Liver (tissue), 9 donors: ENCODE results near the gene NXPH4. TPM values are rescaled to one million over a fixed set of nuclear protein-coding genes. Genes with fewer than 3 reads are reported as not detected.

Experiments used
- DNase-seq: peaks from one replicate; pipeline ENCODE4 v3.0.0-alpha.2; 2017; ENCODE audit warnings: low spot score
- H3K27ac ChIP-seq, 2 donors: one replicate each; pipeline ENCODE4 v1.7.0; 2013; ENCODE audit warnings: inconsistent platforms in 2 of 2, low read length in 2 of 2, control low read depth in 1 of 2, low read depth in 1 of 2, mild to moderate bottlenecking in 1 of 2
- H3K27me3 ChIP-seq, 4 donors: one replicate each; pipeline versions ENCODE4 v1.6.1 to v1.7.0; 2013; ENCODE audit warnings: low read length in 3 of 4, inconsistent platforms in 1 of 4, mild to moderate bottlenecking in 1 of 4, moderate library complexity in 1 of 4; ENCODE audit not compliant: control insufficient read depth in 4 of 4, insufficient read depth in 4 of 4
- H3K36me3 ChIP-seq, 4 donors: one replicate each; pipeline versions ENCODE4 v1.6.1 to v1.7.0; 2013; ENCODE audit warnings: low read length in 3 of 4, mild to moderate bottlenecking in 3 of 4, low read depth in 1 of 4, moderate library complexity in 1 of 4; ENCODE audit not compliant: control insufficient read depth in 4 of 4, insufficient read depth in 3 of 4
- H3K4me1 ChIP-seq, 4 donors: one replicate each; pipeline versions ENCODE4 v1.6.1 to v1.7.0; 2013; ENCODE audit warnings: low read length in 3 of 4, mild to moderate bottlenecking in 3 of 4, moderate library complexity in 1 of 4; ENCODE audit not compliant: control insufficient read depth in 4 of 4, insufficient read depth in 4 of 4
- H3K4me3 ChIP-seq, 3 donors: one replicate each; pipeline versions ENCODE4 v1.6.1 to v1.7.0; 2013; ENCODE audit warnings: low read length in 3 of 3, control low read depth in 1 of 3, low read depth in 1 of 3, mild to moderate bottlenecking in 1 of 3
- H3K9ac ChIP-seq, 2 donors: one replicate each; pipeline ENCODE4 v1.7.0; 2013; ENCODE audit warnings: low read length in 2 of 2, mild to moderate bottlenecking in 2 of 2, moderate library complexity in 2 of 2, control low read depth in 1 of 2, low read depth in 1 of 2
- H3K9me3 ChIP-seq, 4 donors: one replicate each; pipeline versions ENCODE4 v1.6.1 to v1.7.0; 2013; ENCODE audit warnings: low read length in 3 of 4; ENCODE audit not compliant: control insufficient read depth in 4 of 4
- ATF3 ChIP-seq: IDR thresholded peaks from 2 replicates; pipeline ENCODE4 v1.6.1; 2016; ENCODE audit warnings: antibody characterized with exemption
- EGR1 ChIP-seq, 2 donors: IDR thresholded peaks; 2 replicates each; pipeline ENCODE4 v1.6.1; 2016 to 2018; ENCODE audit warnings: antibody characterized with exemption in 2 of 2, low read depth in 2 of 2
- FOXA1 ChIP-seq: IDR thresholded peaks from 2 replicates; pipeline ENCODE4 v1.6.1; 2016; ENCODE audit warnings: antibody characterized with exemption
- FOXA2 ChIP-seq: IDR thresholded peaks from 2 replicates; pipeline ENCODE4 v1.6.1; 2016; ENCODE audit warnings: antibody characterized with exemption
- GABPA ChIP-seq, 2 donors: IDR thresholded peaks in 1 of 2; conservative IDR thresholded peaks in 1 of 2; 2 replicates each; pipeline ENCODE4 v1.6.1; 2016; ENCODE audit warnings: antibody characterized with exemption in 2 of 2, mild to moderate bottlenecking in 1 of 2, moderate library complexity in 1 of 2
- HNF4A ChIP-seq, 2 donors: conservative IDR thresholded peaks; 2 replicates each; pipeline ENCODE4 v1.6.1; 2016; ENCODE audit warnings: antibody characterized with exemption in 2 of 2, mild to moderate bottlenecking in 2 of 2
- HNF4G ChIP-seq: IDR thresholded peaks from 2 replicates; pipeline ENCODE4 v1.6.1; 2016; ENCODE audit warnings: antibody characterized with exemption
- JUND ChIP-seq, 2 donors: IDR thresholded peaks; 2 replicates each; pipeline ENCODE4 v1.6.1; 2016; ENCODE audit warnings: antibody characterized with exemption in 2 of 2
- MAX ChIP-seq: IDR thresholded peaks from 2 replicates; pipeline ENCODE4 v1.6.1; 2016; ENCODE audit warnings: antibody characterized with exemption
- NR2F2 ChIP-seq: IDR thresholded peaks from 2 replicates; pipeline ENCODE4 v1.6.1; 2016; ENCODE audit warnings: antibody characterized with exemption
- RAD21 ChIP-seq, 2 donors: IDR thresholded peaks; 2 replicates each; pipeline ENCODE4 v1.6.1; 2016; ENCODE audit warnings: antibody characterized with exemption in 2 of 2, mild to moderate bottlenecking in 2 of 2
- RXRA ChIP-seq, 2 donors: IDR thresholded peaks; 2 replicates each; pipeline ENCODE4 v1.6.1; 2017 to 2018; ENCODE audit warnings: antibody characterized with exemption in 2 of 2, mild to moderate bottlenecking in 1 of 2
- SP1 ChIP-seq: IDR thresholded peaks from 2 replicates; pipeline ENCODE4 v1.6.1; 2018; ENCODE audit warnings: antibody characterized with exemption, mild to moderate bottlenecking
- YY1 ChIP-seq: IDR thresholded peaks from 2 replicates; pipeline ENCODE4 v1.6.1; 2016; ENCODE audit warnings: antibody characterized with exemption, mild to moderate bottlenecking
- ZBTB33 ChIP-seq: IDR thresholded peaks from 2 replicates; pipeline ENCODE4 v1.6.1; 2016; ENCODE audit warnings: antibody characterized with exemption
- WGBS: extraction: QIAGEN DNeasy Blood & Tissue Kit; methylation state at CpG from one replicate; pipeline ENCODE4 v1.1.7; 2013; 5-methylcytosine and 5-hydroxymethylcytosine counted together
- polyA plus RNA-seq, 2 donors: library from polyadenylated mRNA; stranded (reverse) in 1 of 2; unstranded in 1 of 2; fragments of 200-250 nt in 1 of 2; fragments of >200 nt in 1 of 2; fragmentation: Nextera tagmentation in 1 of 2; extraction: Ambion mirVana in 1 of 2; gene quantifications; one replicate each; pipeline versions ENCODE4 v1.2.1 to v1.2.3, GENCODE V29; 2013 to 2015
- total RNA-seq, 2 donors: library from RNA; depleted of rRNA; stranded (reverse); fragments of >200 nt; gene quantifications; one replicate each; pipeline ENCODE4 v1.2.3, GENCODE V29; 2014
- TF ChIP-seq, protein P1 (sequence below): IDR thresholded peaks from 2 replicates; pipeline ENCODE4 v1.6.1; 2016; ENCODE audit warnings: antibody characterized with exemption, mild to moderate bottlenecking
- donor health status: healthy.
- donor health status: healthy.
- donor health status: healthy.
- donor health status: healthy.
- donor health status: healthy.

Gene NXPH4
- total and polyA plus RNA-seq, 4 donors = 0.15 TPM; not detected in 3

DNA sequence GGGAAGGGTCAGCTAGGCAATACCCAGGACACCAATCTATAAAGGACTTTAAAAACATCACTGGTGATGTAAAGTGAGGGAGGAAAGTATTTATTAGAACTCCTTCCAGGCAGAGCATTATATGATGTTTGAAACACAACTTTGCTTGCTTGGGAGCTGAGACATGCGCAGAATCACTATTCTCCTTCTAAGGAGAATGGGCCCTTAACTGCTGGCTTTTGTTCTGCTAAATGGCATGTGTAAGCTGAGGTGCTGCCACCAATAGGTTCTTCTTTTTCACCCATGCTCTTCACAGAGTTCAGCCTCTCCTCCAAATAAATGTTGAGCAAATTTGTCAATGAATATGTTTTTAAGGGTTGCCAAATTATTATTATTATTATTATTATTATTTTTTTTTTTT lies 30.4 kb downstream of the NXPH4 start (continued):
- TF ChIP-seq YY1 = no peak
- TF ChIP-seq JUND (IDR thresholded peaks at IDR 0.05) = no peak
- no peak for TF ChIP-seq SP1
- no peak for TF ChIP-seq NR2F2
- TF ChIP-seq RXRA (IDR thresholded peaks at IDR 0.05) = no peak
- TF ChIP-seq FOXA2 = no peak
- no peak for TF ChIP-seq HNF4G
- TF ChIP-seq HNF4A (conservative IDR thresholded peaks at IDR 0.05) = no peak

- H3K9ac ChIP-seq = no peak overlapping the region
Observed at GRCh38 chr12:57248934-57249742, 32.5 kb downstream of the NXPH4 start.

GRCh38 chr12:57250541-57250940 lies 33.9 kb downstream of the NXPH4 start:
- no peak overlapping the region for H3K27ac ChIP-seq
- no peaks in the 10 kb centered on the region for H3K27me3 ChIP-seq
- H3K9ac ChIP-seq = no peak overlapping the region
- 94% methylated on average over 3 of the region's 3 CpGs for WGBS
- H3K36me3 ChIP-seq = peaks cover 0 to 10% (median 4%) of the 10 kb centered on the region in 4 donors
- no peaks in the 10 kb centered on the region for H3K9me3 ChIP-seq
- no peak for DNase-seq
- no peak overlapping the region for H3K4me3 ChIP-seq
- H3K4me1 ChIP-seq = no peaks in the 10 kb centered on the region
- TF ChIP-seq MAX (no peak), SP1 (no peak), FOXA2 (no peak), HNF4G (no peak), EGR1 (IDR thresholded peaks at IDR 0.05; ENCODE audit: low read depth in 2 of 2) (no peak), FOXA1 (no peak), NR2F2 (no peak), YY1 (no peak), ZBTB33 (no peak), ATF3 (no peak), GABPA (IDR thresholded peaks at IDR 0.05 in 1 of 2, conservative IDR thresholded peaks at IDR 0.05 in 1 of 2) (no peak), HNF4A (conservative IDR thresholded peaks at IDR 0.05) (no peak), RXRA (IDR thresholded peaks at IDR 0.05) (no peak), RAD21 (IDR thresholded peaks at IDR 0.05) (no peak)
- TF ChIP-seq, protein P1, sequence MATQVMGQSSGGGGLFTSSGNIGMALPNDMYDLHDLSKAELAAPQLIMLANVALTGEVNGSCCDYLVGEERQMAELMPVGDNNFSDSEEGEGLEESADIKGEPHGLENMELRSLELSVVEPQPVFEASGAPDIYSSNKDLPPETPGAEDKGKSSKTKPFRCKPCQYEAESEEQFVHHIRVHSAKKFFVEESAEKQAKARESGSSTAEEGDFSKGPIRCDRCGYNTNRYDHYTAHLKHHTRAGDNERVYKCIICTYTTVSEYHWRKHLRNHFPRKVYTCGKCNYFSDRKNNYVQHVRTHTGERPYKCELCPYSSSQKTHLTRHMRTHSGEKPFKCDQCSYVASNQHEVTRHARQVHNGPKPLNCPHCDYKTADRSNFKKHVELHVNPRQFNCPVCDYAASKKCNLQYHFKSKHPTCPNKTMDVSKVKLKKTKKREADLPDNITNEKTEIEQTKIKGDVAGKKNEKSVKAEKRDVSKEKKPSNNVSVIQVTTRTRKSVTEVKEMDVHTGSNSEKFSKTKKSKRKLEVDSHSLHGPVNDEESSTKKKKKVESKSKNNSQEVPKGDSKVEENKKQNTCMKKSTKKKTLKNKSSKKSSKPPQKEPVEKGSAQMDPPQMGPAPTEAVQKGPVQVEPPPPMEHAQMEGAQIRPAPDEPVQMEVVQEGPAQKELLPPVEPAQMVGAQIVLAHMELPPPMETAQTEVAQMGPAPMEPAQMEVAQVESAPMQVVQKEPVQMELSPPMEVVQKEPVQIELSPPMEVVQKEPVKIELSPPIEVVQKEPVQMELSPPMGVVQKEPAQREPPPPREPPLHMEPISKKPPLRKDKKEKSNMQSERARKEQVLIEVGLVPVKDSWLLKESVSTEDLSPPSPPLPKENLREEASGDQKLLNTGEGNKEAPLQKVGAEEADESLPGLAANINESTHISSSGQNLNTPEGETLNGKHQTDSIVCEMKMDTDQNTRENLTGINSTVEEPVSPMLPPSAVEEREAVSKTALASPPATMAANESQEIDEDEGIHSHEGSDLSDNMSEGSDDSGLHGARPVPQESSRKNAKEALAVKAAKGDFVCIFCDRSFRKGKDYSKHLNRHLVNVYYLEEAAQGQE = no peak

More at GRCh38 chr12:57248934-57249742, 32.5 kb downstream of the NXPH4 start:
- H3K27ac ChIP-seq = no peak overlapping the region
- no peak for TF ChIP-seq EGR1 (IDR thresholded peaks at IDR 0.05; ENCODE audit: low read depth in 2 of 2)
- TF ChIP-seq, protein P1 = no peak
- H3K27me3 ChIP-seq = no peaks in the 10 kb centered on the region
- DNase-seq = no peak
- H3K36me3 ChIP-seq = no peaks in the 10 kb centered on the region
- H3K4me1 ChIP-seq = peaks cover 0 to 8% (median 4%) of the 10 kb centered on the region in 4 donors
- 84% methylated on average over 7 of the region's 7 CpGs for WGBS
- H3K9me3 ChIP-seq = no peaks in the 10 kb centered on the region
- H3K4me3 ChIP-seq = no peak overlapping the region
